K562 (cell line): ENCODE measurements around the gene ZC3H12C. TPM values are rescaled to one million over a fixed set of nuclear protein-coding genes. Genes with fewer than 3 reads are reported as not detected.

Experiments used
- ARNT ChIP-seq, 2 experiments: fragments of 450-650 bp; IDR thresholded peaks; 2 replicates each; pipeline ENCODE4 v1.6.1; 2016; ENCODE audit warnings: mild to moderate bottlenecking in 1 of 2
- ATF7 ChIP-seq: fragments of 450-650 bp; IDR thresholded peaks from 2 replicates; pipeline ENCODE4 v1.7.1; 2014; ENCODE audit warnings: mild to moderate bottlenecking, moderate library complexity
- CCNT2 ChIP-seq: IDR thresholded peaks from 2 replicates; pipeline ENCODE4 v1.6.1; 2011; ENCODE audit warnings: borderline replicate concordance, low read depth, mild to moderate bottlenecking, moderate library complexity, mixed read lengths, low read length; ENCODE audit not compliant: insufficient read length; ENCODE audit errors: extremely low read depth
- CEBPG ChIP-seq, 3 experiments: fragments of 200-800 bp in 1 of 3; sonication (Bioruptor generic) in 1 of 3; sonication (generic) in 1 of 3; formaldehyde crosslinking in 1 of 3; IDR thresholded peaks in 2 of 3; conservative IDR thresholded peaks in 1 of 3; 2 replicates each; pipeline versions ENCODE4 v1.6.1 to v1.8.0; 2016 to 2022; ENCODE audit warnings: missing compliant biosample characterization in 2 of 3, missing genetic modification characterization in 2 of 3, mild to moderate bottlenecking in 1 of 3, missing genetic modification reagents in 1 of 3
- ETS2 ChIP-seq: IDR thresholded peaks from 2 replicates; pipeline ENCODE4 v1.6.1; 2016; ENCODE audit warnings: borderline replicate concordance, missing genetic modification characterization, mild to moderate bottlenecking, moderate library complexity, missing compliant biosample characterization; ENCODE audit not compliant: poor library complexity, severe bottlenecking
- HNRNPK ChIP-seq: fragments of 200-400 bp; formaldehyde crosslinking; IDR thresholded peaks from one replicate; pipeline ENCODE4 v1.6.1; 2018; ENCODE audit warnings: mild to moderate bottlenecking, low read depth, low read length; ENCODE audit not compliant: poor library complexity, severe bottlenecking
- ILK ChIP-seq: fragments of 450-650 bp; IDR thresholded peaks from 2 replicates; pipeline ENCODE4 v1.6.1; 2016; ENCODE audit warnings: missing genetic modification characterization, low read depth, mild to moderate bottlenecking, missing compliant biosample characterization, moderate library complexity, borderline replicate concordance
- KLF16 ChIP-seq: IDR thresholded peaks from 2 replicates; pipeline ENCODE4 v1.6.1; 2016; ENCODE audit warnings: antibody characterized with exemption
- NCOA2 ChIP-seq, 2 experiments: fragments of 450-650 bp; IDR thresholded peaks; 2 replicates each; pipeline ENCODE4 v1.6.1; 2018; ENCODE audit warnings: mild to moderate bottlenecking in 2 of 2, moderate library complexity in 1 of 2; ENCODE audit not compliant: partially characterized antibody in 2 of 2
- RBM39 ChIP-seq: fragments of 200-400 bp; formaldehyde crosslinking; optimal IDR thresholded peaks from 2 replicates; pipeline ENCODE3; 2018; ENCODE audit warnings: low read depth, low read length
- SAFB ChIP-seq: fragments of 200-400 bp; formaldehyde crosslinking; IDR thresholded peaks from 2 replicates; pipeline ENCODE4 v1.6.1; 2017; ENCODE audit warnings: low read depth, low read length, borderline replicate concordance
- TAL1 ChIP-seq: fragments of 450-650 bp; IDR thresholded peaks from 2 replicates; pipeline ENCODE4 v1.6.1; 2016; ENCODE audit warnings: mild to moderate bottlenecking
- THRAP3 ChIP-seq: fragments of 450-650 bp; IDR thresholded peaks from 2 replicates; pipeline ENCODE4 v1.6.1; 2016; ENCODE audit warnings: mild to moderate bottlenecking, inconsistent platforms, borderline replicate concordance
- TRIM24 ChIP-seq, 2 experiments: fragments of 450-650 bp; IDR thresholded peaks; 2 replicates each; pipeline ENCODE4 v1.6.1; 2016
- ZBTB17 ChIP-seq: fragments of 450-650 bp; formaldehyde crosslinking; IDR thresholded peaks from 2 replicates; pipeline ENCODE4 v1.4.0; 2020; ENCODE audit warnings: mild to moderate bottlenecking
- ZC3H11A ChIP-seq: IDR thresholded peaks from 2 replicates; pipeline ENCODE4 v1.6.1; 2012; ENCODE audit warnings: low read depth, low read length, improper control_type of control experiment
- ZNF134 ChIP-seq: fragments of 250-450 bp; sonication (Bioruptor Pico); conservative IDR thresholded peaks from 2 replicates; pipeline ENCODE4 v1.4.0; 2020
- polyA plus RNA-seq, 8 experiments: library from polyadenylated mRNA; depleted of rRNA in 4 of 8; stranded (reverse) in 5 of 8; unstranded in 3 of 8; fragments of >200 nt; fragmentation: Nextera tagmentation in 2 of 8; fragmentation: Illumina TruSeq in 1 of 8; extraction: Ambion mirVana in 2 of 8; extraction: Trizol in 1 of 8; gene quantifications; 2 replicates each; pipeline versions ENCODE4 v1.2.1 to v1.2.3, GENCODE V29; 2011 to 2014; ENCODE audit warnings: inconsistent platforms in 1 of 8, missing spikeins in 1 of 8
- total RNA-seq, 7 experiments: library from RNA; depleted of rRNA in 6 of 7; stranded (reverse); fragments of >200 nt in 6 of 7; fragmentation: Illumina TruSeq in 2 of 7; extraction: Trizol in 2 of 7; gene quantifications; 2 replicates each; pipeline versions ENCODE4 v1.2.1 to v1.2.3, GENCODE V29; 2011 to 2021; ENCODE audit warnings: low replicate concordance in 1 of 7
- TF ChIP-seq, protein P1 (sequence below): fragments of 450-650 bp; formaldehyde crosslinking; IDR thresholded peaks from 2 replicates; pipeline ENCODE4 v1.4.0; 2020; ENCODE audit warnings: mild to moderate bottlenecking, mixed read lengths
- TF ChIP-seq, protein P2 (sequence below): fragments of 450-650 bp; IDR thresholded peaks from 2 replicates; pipeline ENCODE4 v1.6.1; 2016; ENCODE audit warnings: borderline replicate concordance

The ZC3H12C gene
- total and polyA plus RNA-seq, 9 of the 15 experiments (the other 6 are each of a cell fraction or from before 2014, with no cell fraction given): 0.56 to 5.9 (median 3.3) TPM

DNA sequence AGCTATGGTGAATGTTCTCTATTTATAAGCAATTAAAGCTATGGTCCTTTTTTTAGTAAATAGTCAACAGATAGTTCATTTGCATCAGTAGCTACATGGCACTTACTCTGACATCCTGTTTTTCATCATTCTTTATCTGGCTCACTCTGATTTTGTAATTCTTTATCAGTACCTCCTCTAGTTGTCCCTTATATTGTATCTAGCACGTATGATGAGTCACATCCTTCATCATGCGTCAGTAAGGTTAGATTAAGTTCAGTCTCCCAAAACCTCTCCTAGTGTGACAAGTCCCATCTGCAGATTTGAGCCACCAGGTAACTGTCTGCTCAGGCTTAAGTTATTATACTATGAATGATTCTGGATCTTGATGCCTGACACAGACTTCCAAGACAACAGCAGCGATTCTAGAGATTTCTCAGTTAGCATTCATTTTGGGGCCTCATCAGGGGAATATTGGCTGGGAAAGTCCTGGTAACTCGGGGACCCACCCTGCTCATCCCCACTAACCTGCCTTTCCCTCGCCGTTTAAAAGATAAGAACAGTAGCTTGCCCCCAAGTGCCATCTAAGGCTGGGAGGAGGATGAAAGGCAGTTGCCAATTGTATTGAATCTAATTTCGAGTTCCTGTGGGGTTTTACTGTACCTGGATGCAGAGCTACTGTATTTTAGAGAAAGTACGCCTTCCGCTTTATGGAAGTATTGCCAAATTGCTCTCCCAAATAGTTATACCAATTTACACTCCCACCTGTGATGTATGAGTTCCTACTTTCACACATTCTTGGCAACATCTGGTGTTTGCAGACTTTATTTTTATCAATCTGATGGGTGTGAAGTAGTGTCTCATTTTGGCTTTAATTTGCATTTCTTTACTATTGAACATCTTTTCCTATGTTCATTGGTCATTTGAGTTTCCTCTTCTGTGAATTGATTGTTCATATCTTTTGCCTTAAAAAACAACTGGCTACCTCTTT, 55.9 kb downstream of the ZC3H12C start (continued):
- TF ChIP-seq CCNT2: no peak
- TF ChIP-seq ZBTB17 (CRISPR knock-in tag): no peak
- TF ChIP-seq, protein P1, sequence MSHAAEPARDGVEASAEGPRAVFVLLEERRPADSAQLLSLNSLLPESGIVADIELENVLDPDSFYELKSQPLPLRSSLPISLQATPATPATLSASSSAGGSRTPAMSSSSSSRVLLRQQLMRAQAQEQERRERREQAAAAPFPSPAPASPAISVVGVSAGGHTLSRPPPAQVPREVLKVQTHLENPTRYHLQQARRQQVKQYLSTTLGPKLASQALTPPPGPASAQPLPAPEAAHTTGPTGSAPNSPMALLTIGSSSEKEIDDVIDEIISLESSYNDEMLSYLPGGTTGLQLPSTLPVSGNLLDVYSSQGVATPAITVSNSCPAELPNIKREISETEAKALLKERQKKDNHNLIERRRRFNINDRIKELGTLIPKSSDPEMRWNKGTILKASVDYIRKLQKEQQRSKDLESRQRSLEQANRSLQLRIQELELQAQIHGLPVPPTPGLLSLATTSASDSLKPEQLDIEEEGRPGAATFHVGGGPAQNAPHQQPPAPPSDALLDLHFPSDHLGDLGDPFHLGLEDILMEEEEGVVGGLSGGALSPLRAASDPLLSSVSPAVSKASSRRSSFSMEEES (CRISPR knock-in tag): no peak
- no peak for TF ChIP-seq KLF16
- no peak for TF ChIP-seq ETS2 (tag)
- TF ChIP-seq THRAP3: no peak
- peak; percentile 36 to 64; a peak in 2 of 4 replicates for TF ChIP-seq TRIM24 (IDR thresholded peaks at IDR 0.05)
- peak; percentile 36; the same call in 1 of the 2 replicates for TF ChIP-seq TAL1
- no peak for TF ChIP-seq ILK (tag)
- no peak for TF ChIP-seq ZNF134 (CRISPR knock-in tag)
- TF ChIP-seq ZC3H11A: no peak
- TF ChIP-seq, protein P2, sequence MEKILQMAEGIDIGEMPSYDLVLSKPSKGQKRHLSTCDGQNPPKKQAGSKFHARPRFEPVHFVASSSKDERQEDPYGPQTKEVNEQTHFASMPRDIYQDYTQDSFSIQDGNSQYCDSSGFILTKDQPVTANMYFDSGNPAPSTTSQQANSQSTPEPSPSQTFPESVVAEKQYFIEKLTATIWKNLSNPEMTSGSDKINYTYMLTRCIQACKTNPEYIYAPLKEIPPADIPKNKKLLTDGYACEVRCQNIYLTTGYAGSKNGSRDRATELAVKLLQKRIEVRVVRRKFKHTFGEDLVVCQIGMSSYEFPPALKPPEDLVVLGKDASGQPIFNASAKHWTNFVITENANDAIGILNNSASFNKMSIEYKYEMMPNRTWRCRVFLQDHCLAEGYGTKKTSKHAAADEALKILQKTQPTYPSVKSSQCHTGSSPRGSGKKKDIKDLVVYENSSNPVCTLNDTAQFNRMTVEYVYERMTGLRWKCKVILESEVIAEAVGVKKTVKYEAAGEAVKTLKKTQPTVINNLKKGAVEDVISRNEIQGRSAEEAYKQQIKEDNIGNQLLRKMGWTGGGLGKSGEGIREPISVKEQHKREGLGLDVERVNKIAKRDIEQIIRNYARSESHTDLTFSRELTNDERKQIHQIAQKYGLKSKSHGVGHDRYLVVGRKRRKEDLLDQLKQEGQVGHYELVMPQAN: no peak
- TF ChIP-seq HNRNPK: no peak
- TF ChIP-seq ARNT (IDR thresholded peaks at IDR 0.05): no peak
- TF ChIP-seq SAFB: no peak
- TF ChIP-seq CEBPG (CRISPR knock-in tag; IDR thresholded peaks at IDR 0.05): no peak
- TF ChIP-seq CEBPG (tag; conservative IDR thresholded peaks at IDR 0.05 in 1 of 2, IDR thresholded peaks at IDR 0.05 in 1 of 2): peak in 1 of 2 experiments; percentile 67; a peak in 2 of 4 replicates
- TF ChIP-seq NCOA2 (IDR thresholded peaks at IDR 0.05; ENCODE audit: partially characterized antibody in 2 of 2): peak; percentile 22 to 52
- TF ChIP-seq RBM39: no peak
- TF ChIP-seq ATF7: peak; percentile 26; the same call in 1 of the 2 replicates
